Osteoblast (primary cell): ENCODE measurements around the gene RCAN2. TPM values are rescaled to one million over a fixed set of nuclear protein-coding genes. Genes with fewer than 3 reads are reported as not detected.
A peak's percentile ranks its signal among the peaks of the same experiment; 100 is the strongest.

Experiments used
- DNase-seq: peaks from one replicate; pipeline ENCODE4 v3.0.0; 2011; ENCODE audit warnings: low spot score, mixed read lengths; ENCODE audit not compliant: insufficient read length; ENCODE audit errors: missing footprints
- H2AFZ ChIP-seq: 2 replicates; pipeline ENCODE4 v1.6.0; 2011; ENCODE audit warnings: mild to moderate bottlenecking, low read length
- H3K27ac ChIP-seq: 2 replicates; pipeline ENCODE4 v1.5.1; 2011; ENCODE audit warnings: mild to moderate bottlenecking, low read depth, low read length, moderate library complexity
- H3K27me3 ChIP-seq: 2 replicates; pipeline ENCODE4 v1.6.0; 2012; ENCODE audit warnings: mild to moderate bottlenecking, control low read depth, inconsistent platforms, low read length, moderate library complexity; ENCODE audit not compliant: insufficient read depth
- H3K36me3 ChIP-seq: 2 replicates; pipeline ENCODE4 v1.5.1; 2011; ENCODE audit warnings: mild to moderate bottlenecking, low read length, control low read depth, moderate library complexity; ENCODE audit not compliant: insufficient read depth
- H3K4me1 ChIP-seq: 2 replicates; pipeline ENCODE4 v1.5.1; 2011; ENCODE audit warnings: mild to moderate bottlenecking, low read length, control low read depth, moderate library complexity; ENCODE audit not compliant: insufficient read depth
- H3K4me2 ChIP-seq: 2 replicates; pipeline ENCODE4 v1.6.0; 2011; ENCODE audit warnings: mild to moderate bottlenecking, low read length; ENCODE audit not compliant: insufficient read depth
- H3K4me3 ChIP-seq: fragments of 200-600 bp; sonication (generic); 3 replicates; pipeline ENCODE4 v1.5.1; 2012; ENCODE audit warnings: mild to moderate bottlenecking, low read length, inconsistent platforms; ENCODE audit not compliant: insufficient read depth
- H3K79me2 ChIP-seq: 2 replicates; pipeline ENCODE4 v1.6.0; 2012; ENCODE audit warnings: mild to moderate bottlenecking, low read length, control low read depth, inconsistent platforms; ENCODE audit not compliant: insufficient read depth
- H3K9me3 ChIP-seq: 2 replicates; pipeline ENCODE4 v1.5.1; 2011; ENCODE audit warnings: low read depth, low read length, control low read depth
- H4K20me1 ChIP-seq: 2 replicates; pipeline ENCODE4 v1.6.0; 2012; ENCODE audit warnings: mild to moderate bottlenecking, low read length, control low read depth; ENCODE audit not compliant: insufficient read depth
- total RNA-seq: library from RNA; depleted of rRNA; stranded (reverse); fragments of >200 nt; gene quantifications from 2 replicates; pipeline ENCODE4 v1.2.3, GENCODE V29; 2012
- TF ChIP-seq, protein P1 (sequence below): IDR thresholded peaks from 2 replicates; pipeline ENCODE4 v1.5.1; 2011; ENCODE audit warnings: mild to moderate bottlenecking, low read depth, low read length, moderate library complexity; ENCODE audit errors: extremely low read depth

The RCAN2 gene
- total RNA-seq, 1 donor, result 14.1 TPM

DNA sequence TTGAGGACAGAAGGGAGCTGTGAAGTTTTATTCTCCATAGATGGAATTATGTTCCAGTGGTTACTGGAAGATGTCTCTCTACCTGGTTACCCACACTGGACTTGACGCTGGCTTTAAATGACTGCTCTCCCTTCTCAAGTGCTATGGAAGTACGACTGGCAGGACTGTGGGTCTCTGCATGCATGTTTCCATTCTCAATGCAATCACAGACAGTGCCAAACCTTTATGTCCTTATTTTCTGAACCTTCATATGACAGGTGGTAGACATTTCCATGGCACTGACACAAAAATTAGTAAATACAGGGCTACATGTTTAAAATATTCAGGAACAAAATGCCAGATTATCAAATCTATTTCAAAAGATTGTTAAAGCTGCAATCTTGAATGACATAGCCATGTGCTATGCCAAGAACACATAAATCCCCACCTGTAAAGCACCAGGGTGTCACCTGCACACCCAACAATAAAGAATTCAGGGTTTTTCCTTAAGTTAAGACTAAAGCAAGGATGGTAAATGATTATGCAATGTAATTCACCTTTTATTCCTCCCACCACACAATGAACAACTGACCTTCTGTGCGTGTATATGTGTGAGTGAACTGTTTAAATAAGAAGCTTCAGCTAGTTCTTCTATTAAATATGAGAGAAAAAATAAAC is 167.2 kb downstream of the RCAN2 start:
- DNase-seq, result no peak
- Histone ChIP-seq H3K4me2 (no peak overlapping the region), H3K9me3 (no peaks in the 10 kb centered on the region), H3K4me1 (peaks cover 19% of the 10 kb centered on the region), H3K27me3 (no peaks in the 10 kb centered on the region), H3K79me2 (no peaks in the 10 kb centered on the region), H4K20me1 (no peaks in the 10 kb centered on the region), H2AFZ (no peak overlapping the region), H3K27ac (no peak overlapping the region), H3K4me3 (no peak overlapping the region), H3K36me3 (no peaks in the 10 kb centered on the region)
- TF ChIP-seq, protein P1, sequence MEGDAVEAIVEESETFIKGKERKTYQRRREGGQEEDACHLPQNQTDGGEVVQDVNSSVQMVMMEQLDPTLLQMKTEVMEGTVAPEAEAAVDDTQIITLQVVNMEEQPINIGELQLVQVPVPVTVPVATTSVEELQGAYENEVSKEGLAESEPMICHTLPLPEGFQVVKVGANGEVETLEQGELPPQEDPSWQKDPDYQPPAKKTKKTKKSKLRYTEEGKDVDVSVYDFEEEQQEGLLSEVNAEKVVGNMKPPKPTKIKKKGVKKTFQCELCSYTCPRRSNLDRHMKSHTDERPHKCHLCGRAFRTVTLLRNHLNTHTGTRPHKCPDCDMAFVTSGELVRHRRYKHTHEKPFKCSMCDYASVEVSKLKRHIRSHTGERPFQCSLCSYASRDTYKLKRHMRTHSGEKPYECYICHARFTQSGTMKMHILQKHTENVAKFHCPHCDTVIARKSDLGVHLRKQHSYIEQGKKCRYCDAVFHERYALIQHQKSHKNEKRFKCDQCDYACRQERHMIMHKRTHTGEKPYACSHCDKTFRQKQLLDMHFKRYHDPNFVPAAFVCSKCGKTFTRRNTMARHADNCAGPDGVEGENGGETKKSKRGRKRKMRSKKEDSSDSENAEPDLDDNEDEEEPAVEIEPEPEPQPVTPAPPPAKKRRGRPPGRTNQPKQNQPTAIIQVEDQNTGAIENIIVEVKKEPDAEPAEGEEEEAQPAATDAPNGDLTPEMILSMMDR, result no peak

DNA sequence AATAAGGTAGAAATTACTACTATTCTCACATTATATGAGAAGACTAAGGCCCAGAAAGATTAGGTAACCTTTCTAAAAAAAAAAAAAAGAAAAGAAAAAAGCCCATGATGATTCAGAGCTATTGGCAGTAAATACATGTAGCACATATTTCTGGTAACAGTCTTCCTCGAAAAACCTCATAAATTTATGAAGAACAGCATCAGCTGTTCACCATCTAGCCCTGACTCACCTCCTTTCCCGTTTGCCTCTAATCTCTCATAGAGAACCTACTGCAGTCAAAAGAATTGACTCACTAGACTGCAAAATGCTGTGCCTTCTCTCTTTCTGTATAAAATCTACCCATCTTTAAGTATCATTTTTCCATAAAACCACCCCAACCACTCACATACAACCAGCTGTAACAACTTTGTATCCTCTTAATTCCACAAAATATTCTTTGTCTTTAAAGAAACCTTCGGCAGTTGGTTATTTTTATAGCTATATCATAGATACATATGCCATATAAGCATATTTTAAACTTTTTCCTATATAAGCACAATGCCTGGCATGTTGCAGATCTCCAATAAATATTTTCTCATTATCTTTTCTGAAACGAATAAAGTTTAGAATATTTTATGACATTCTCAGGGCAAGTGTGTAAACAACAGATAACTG is 167.8 kb downstream of the RCAN2 start:
- peaks cover 19% of the 10 kb centered on the region for H3K4me1 ChIP-seq
- no peaks in the 10 kb centered on the region for H3K79me2 ChIP-seq
- H4K20me1 ChIP-seq, result no peaks in the 10 kb centered on the region
- no peaks in the 10 kb centered on the region for H3K36me3 ChIP-seq
- H3K4me3 ChIP-seq, result no peak overlapping the region
- no peaks in the 10 kb centered on the region for H3K27me3 ChIP-seq
- no peak overlapping the region for H3K27ac ChIP-seq
- TF ChIP-seq, protein P1, result no peak
- peak; percentile 88 for DNase-seq
- peak overlapping the region; percentile 24 for H3K4me2 ChIP-seq
- no peaks in the 10 kb centered on the region for H3K9me3 ChIP-seq
- no peak overlapping the region for H2AFZ ChIP-seq

DNA sequence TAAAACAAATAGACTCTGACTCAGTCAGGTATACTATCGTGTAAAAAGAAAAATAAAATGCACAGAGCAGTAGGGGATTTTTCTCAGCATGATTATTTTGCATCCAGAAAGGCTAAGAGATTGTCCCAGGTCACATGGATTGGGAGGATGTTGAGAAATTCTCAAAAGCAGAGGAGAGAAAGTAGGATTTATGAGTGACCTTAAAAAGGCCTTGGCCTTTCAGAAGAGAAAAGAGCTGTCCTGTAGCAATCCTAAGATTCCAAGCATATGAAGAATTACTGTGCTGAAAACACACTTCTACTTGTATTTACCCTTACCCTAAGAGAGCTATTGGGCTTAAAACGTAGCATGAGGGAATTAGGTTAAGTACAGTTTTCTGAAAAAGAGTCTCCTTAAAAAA is 170.7 kb downstream of the RCAN2 start:
- Histone ChIP-seq H3K9me3 (no peaks in the 10 kb centered on the region), H3K4me1 (peaks cover 13% of the 10 kb centered on the region), H3K27me3 (no peaks in the 10 kb centered on the region), H3K79me2 (no peaks in the 10 kb centered on the region), H4K20me1 (no peaks in the 10 kb centered on the region), H3K27ac (no peak overlapping the region), H2AFZ (no peak overlapping the region), H3K4me3 (no peak overlapping the region), H3K36me3 (no peaks in the 10 kb centered on the region), H3K4me2 (no peak overlapping the region)
- DNase-seq, result no peak
- TF ChIP-seq, protein P1, result no peak

DNA sequence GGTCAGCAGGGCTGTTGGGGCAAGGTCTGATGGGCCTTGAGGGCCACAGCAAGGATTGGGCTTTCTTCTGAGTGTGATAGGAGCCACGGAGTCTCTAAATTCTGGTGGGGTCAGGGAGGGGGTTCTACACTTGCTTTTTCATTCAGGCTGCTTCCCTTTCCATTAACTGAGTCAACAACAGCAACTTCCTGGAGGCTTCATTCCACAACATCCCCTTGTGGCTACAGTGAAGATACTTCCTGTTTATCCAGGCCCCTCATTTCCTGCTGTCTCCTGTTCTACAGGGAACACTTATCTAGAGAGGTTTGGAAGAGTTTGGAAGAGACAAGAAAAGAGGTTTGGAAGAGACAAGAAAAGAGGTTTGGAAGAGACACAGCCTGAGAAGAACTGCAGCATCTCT is 175.7 kb downstream of the RCAN2 start:
- no peaks in the 10 kb centered on the region for H3K4me1 ChIP-seq
- H3K27ac ChIP-seq, result no peak overlapping the region
- no peaks in the 10 kb centered on the region for H4K20me1 ChIP-seq
- H3K79me2 ChIP-seq, result no peaks in the 10 kb centered on the region
- TF ChIP-seq, protein P1, result no peak
- H3K36me3 ChIP-seq, result no peaks in the 10 kb centered on the region
- no peak overlapping the region for H2AFZ ChIP-seq
- H3K27me3 ChIP-seq, result no peaks in the 10 kb centered on the region
- no peak overlapping the region for H3K4me3 ChIP-seq
- H3K9me3 ChIP-seq, result no peaks in the 10 kb centered on the region
- DNase-seq, result no peak
- no peak overlapping the region for H3K4me2 ChIP-seq
